Adrenal gland (tissue), 12 donors: ENCODE results near the gene GNPAT. TPM values are rescaled to one million over a fixed set of nuclear protein-coding genes. Genes with fewer than 3 reads are reported as not detected.

ENCODE experiments used
- DNase-seq, 7 donors: peaks; one replicate each; pipeline ENCODE4 v3.0.0-alpha.2; 2019 to 2020
- H3K27ac ChIP-seq, 5 donors: fragments of 200-600 bp; sonication (generic) in 4 of 5; 1 replicate in 3 of 5; 2 replicates in 2 of 5; pipeline versions ENCODE4 v1.5.1 to v1.8.0; 2016 to 2020; ENCODE audit warnings: mild to moderate bottlenecking in 1 of 5
- H3K27me3 ChIP-seq: fragments of 200-600 bp; 2 replicates; pipeline ENCODE4 v1.8.0; 2021
- H3K36me3 ChIP-seq, 2 donors: fragments of 200-600 bp; replicated peaks in 1 of 2; 1 replicate in 1 of 2; 2 replicates in 1 of 2; pipeline versions ENCODE4 v1.5.1 to v1.8.0; 2018 to 2022
- H3K4me1 ChIP-seq, 2 donors: fragments of 200-600 bp; replicated peaks in 1 of 2; 1 replicate in 1 of 2; 2 replicates in 1 of 2; pipeline versions ENCODE4 v1.5.1 to v1.8.0; 2018 to 2021
- H3K4me3 ChIP-seq, 4 donors: fragments of 200-600 bp; sonication (generic) in 3 of 4; one replicate each; pipeline ENCODE4 v1.5.1; 2016 to 2018
- H3K9me3 ChIP-seq, 3 donors: fragments of 200-600 bp; sonication (generic) in 1 of 3; replicated peaks in 1 of 3; 1 replicate in 2 of 3; 2 replicates in 1 of 3; pipeline versions ENCODE4 v1.5.1 to v1.8.0; 2016 to 2021
- CTCF ChIP-seq, 6 experiments: fragments of 450-650 bp in 4 of 6; fragments of 200-600 bp in 2 of 6; sonication (generic) in 1 of 6; IDR thresholded peaks; 1 replicate in 5 of 6; 2 replicates in 1 of 6; pipeline versions ENCODE4 v1.5.1 to v1.8.0; 2016 to 2021; ENCODE audit warnings: antibody characterized with exemption in 6 of 6, mild to moderate bottlenecking in 2 of 6, moderate library complexity in 1 of 6
- POLR2A ChIP-seq, 2 donors: fragments of 450-650 bp; IDR thresholded peaks; one replicate each; pipeline ENCODE4 v1.6.1; 2017; ENCODE audit warnings: antibody characterized with exemption in 2 of 2, mild to moderate bottlenecking in 2 of 2, moderate library complexity in 1 of 2
- WGBS, 4 donors: extraction: QIAGEN DNeasy Blood & Tissue Kit in 2 of 4; methylation state at CpG; one replicate each; pipeline versions ENCODE4 v1.1.5 to v1.1.7; 2013 to 2017; 5-methylcytosine and 5-hydroxymethylcytosine counted together
- intact Hi-C, 2 donors: fragments of 100-400 bp; cut with DNase I; formaldehyde crosslinking; loops; one replicate each; pipeline versions ENCODE4 v1.14.1 to v1.15.0; 2022 to 2023
- polyA plus RNA-seq, 3 donors: library from polyadenylated mRNA; stranded (reverse); fragments of 200-250 nt in 2 of 3; fragments of 350-450 nt in 1 of 3; fragmentation: Illumina TruSeq in 1 of 3; extraction: RNeasy Lipid Tissue Mini Kit (QIAGEN cat#74804) in 1 of 3; gene quantifications; one replicate each; pipeline ENCODE4 v1.2.3, GENCODE V29; 2013 to 2014
- total RNA-seq, 9 donors: library from RNA; depleted of rRNA in 4 of 9; stranded (reverse); fragments of >200 nt in 4 of 9; fragments of 120-200 nt in 1 of 9; fragmentation: NEBNext Ultra II Directional in 1 of 9; extraction: Animal tissue kit (Norgen Biotek cat#: 25700) in 1 of 9; gene quantifications; one replicate each; pipeline versions ENCODE4 v1.1.0 to v1.2.4, GENCODE V29; 2013 to 2023
- donor health status: healthy with polysubstance abuse.
- donor health status: Bipolar disorder and iron deficiency.
- donor health status: DM: yes; HTN: yes; CAD: no.
- donor health status: DM: no; HTN: no; CAD: no.
- donor health status: DM: no; HTN: no; CAD: no.
- donor health status: DM: yes; HTN: yes; CAD: no.

Gene GNPAT
- total and polyA plus RNA-seq, 12 donors, result 27.0 to 91.9 (median 49.7) TPM

GRCh38 chr1:231278100-231278790 lies 37.2 kb downstream of the GNPAT start:
- peak in 2 of 7 donors; percentile 10 to 14 for DNase-seq
- Histone ChIP-seq H3K27ac (no peak overlapping the region), H3K27me3 (no peaks in the 10 kb centered on the region), H3K4me3 (no peak overlapping the region), H3K36me3 (peaks cover 0 to 39% of the 10 kb centered on the region in 2 donors), H3K9me3 (no peaks in the 10 kb centered on the region), H3K4me1 (no peaks in the 10 kb centered on the region)
- WGBS, 4 donors, result 82 to 90% (median 89%) methylated on average over 9 of the region's 9 CpGs
- TF ChIP-seq POLR2A (IDR thresholded peaks at IDR 0.05) (no peak), CTCF (IDR thresholded peaks at IDR 0.05) (no peak)
- intact Hi-C loops, result no loop called here

GRCh38 chr1:231279081-231279480 lies 38.1 kb downstream of the GNPAT start:
- 19 to 53% (median 41%) methylated on average over 1 of the region's 1 CpG for WGBS, 4 donors
- no peak for DNase-seq
- Histone ChIP-seq H3K4me1 (no peaks in the 10 kb centered on the region), H3K9me3 (no peaks in the 10 kb centered on the region), H3K27ac (no peak overlapping the region), H3K36me3 (peaks cover 0 to 31% of the 10 kb centered on the region in 2 donors), H3K27me3 (no peaks in the 10 kb centered on the region), H3K4me3 (no peak overlapping the region)
- TF ChIP-seq POLR2A (IDR thresholded peaks at IDR 0.05) (no peak), CTCF (IDR thresholded peaks at IDR 0.05) (no peak)
- intact Hi-C loops, result no loop called here

- Histone ChIP-seq H3K27ac (no peak overlapping the region), H3K4me1 (no peaks in the 10 kb centered on the region), H3K36me3 (peaks cover 0 to 25% of the 10 kb centered on the region in 2 donors), H3K9me3 (no peaks in the 10 kb centered on the region), H3K27me3 (no peaks in the 10 kb centered on the region), H3K4me3 (no peak overlapping the region)
- TF ChIP-seq CTCF (IDR thresholded peaks at IDR 0.05), result no peak
- no peak for TF ChIP-seq POLR2A (IDR thresholded peaks at IDR 0.05)
- DNase-seq, result no peak
- intact Hi-C loops, result no loop called here
- WGBS, 4 donors, result 86 to 91% (median 89%) methylated on average over 7 of the region's 7 CpGs
Measured at GRCh38 chr1:231279683-231280082, 38.7 kb downstream of the GNPAT start.

- DNase-seq, result no peak
- 95 to 99% (median 96%) methylated on average over 6 of the region's 6 CpGs for WGBS, 4 donors
- H3K4me1 ChIP-seq, result no peaks in the 10 kb centered on the region
- no peaks in the 10 kb centered on the region for H3K27me3 ChIP-seq
- H3K4me3 ChIP-seq, result no peak overlapping the region
- TF ChIP-seq CTCF (IDR thresholded peaks at IDR 0.05) (no peak), POLR2A (IDR thresholded peaks at IDR 0.05) (no peak)
- no peaks in the 10 kb centered on the region for H3K36me3 ChIP-seq
- intact Hi-C loops, result no loop called here
- no peaks in the 10 kb centered on the region for H3K9me3 ChIP-seq
- H3K27ac ChIP-seq, result no peak overlapping the region
Measured at GRCh38 chr1:231284441-231284840, 43.4 kb downstream of the GNPAT start.
